H1 (cell line): Measurements from ENCODE around the gene TCEA2.

ENCODE experiments used
- EZH2 ChIP-seq: fragments of 200-600 bp; sonication (generic); IDR thresholded peaks from 2 replicates; pipeline ENCODE4 v1.7.1; 2012; ENCODE audit warnings: low read depth, mild to moderate bottlenecking, moderate library complexity, low read length, inconsistent platforms; ENCODE audit not compliant: severe bottlenecking
- TF ChIP-seq, protein P1 (sequence below): IDR thresholded peaks from 2 replicates; pipeline ENCODE4 v1.6.1; 2012; ENCODE audit warnings: low read length, inconsistent platforms

DNA sequence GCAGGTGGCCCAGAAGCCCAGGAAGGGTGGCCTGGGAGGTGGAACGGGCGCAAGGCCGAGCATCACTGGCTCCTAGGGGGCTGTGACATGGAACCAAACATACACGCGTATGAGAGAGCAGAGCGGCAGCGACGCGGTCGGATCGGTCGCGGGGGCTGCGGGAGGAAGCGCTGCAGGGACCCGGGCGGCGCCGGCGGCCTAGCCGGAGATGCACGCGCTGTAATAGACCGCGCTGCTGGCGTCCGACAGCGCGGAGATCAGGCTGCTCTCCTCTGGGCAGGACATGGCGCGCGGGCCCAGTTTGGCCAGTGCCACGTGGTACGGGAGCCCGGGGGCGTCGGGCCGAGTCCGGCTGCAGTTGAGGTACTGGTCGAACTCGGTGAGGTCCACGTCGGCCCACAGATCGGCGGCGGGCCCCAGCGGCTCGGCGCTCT lies 15.0 kb upstream of the TCEA2 start:
- TF ChIP-seq EZH2: peak; percentile 96
- TF ChIP-seq, protein P1, sequence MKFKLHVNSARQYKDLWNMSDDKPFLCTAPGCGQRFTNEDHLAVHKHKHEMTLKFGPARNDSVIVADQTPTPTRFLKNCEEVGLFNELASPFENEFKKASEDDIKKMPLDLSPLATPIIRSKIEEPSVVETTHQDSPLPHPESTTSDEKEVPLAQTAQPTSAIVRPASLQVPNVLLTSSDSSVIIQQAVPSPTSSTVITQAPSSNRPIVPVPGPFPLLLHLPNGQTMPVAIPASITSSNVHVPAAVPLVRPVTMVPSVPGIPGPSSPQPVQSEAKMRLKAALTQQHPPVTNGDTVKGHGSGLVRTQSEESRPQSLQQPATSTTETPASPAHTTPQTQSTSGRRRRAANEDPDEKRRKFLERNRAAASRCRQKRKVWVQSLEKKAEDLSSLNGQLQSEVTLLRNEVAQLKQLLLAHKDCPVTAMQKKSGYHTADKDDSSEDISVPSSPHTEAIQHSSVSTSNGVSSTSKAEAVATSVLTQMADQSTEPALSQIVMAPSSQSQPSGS: no peak
